Liver (tissue), 9 donors: ENCODE data around the gene ATG16L1. TPM values are rescaled to one million over a fixed set of nuclear protein-coding genes. Genes with fewer than 3 reads are reported as not detected.

Experiments used
- DNase-seq: peaks from one replicate; pipeline ENCODE4 v3.0.0-alpha.2; 2017; ENCODE audit warnings: low spot score
- H3K27ac ChIP-seq, 2 donors: one replicate each; pipeline ENCODE4 v1.7.0; 2013; ENCODE audit warnings: inconsistent platforms in 2 of 2, low read length in 2 of 2, control low read depth in 1 of 2, low read depth in 1 of 2, mild to moderate bottlenecking in 1 of 2
- H3K27me3 ChIP-seq, 4 donors: one replicate each; pipeline versions ENCODE4 v1.6.1 to v1.7.0; 2013; ENCODE audit warnings: low read length in 3 of 4, inconsistent platforms in 1 of 4, mild to moderate bottlenecking in 1 of 4, moderate library complexity in 1 of 4; ENCODE audit not compliant: control insufficient read depth in 4 of 4, insufficient read depth in 4 of 4
- H3K36me3 ChIP-seq, 4 donors: one replicate each; pipeline versions ENCODE4 v1.6.1 to v1.7.0; 2013; ENCODE audit warnings: low read length in 3 of 4, mild to moderate bottlenecking in 3 of 4, low read depth in 1 of 4, moderate library complexity in 1 of 4; ENCODE audit not compliant: control insufficient read depth in 4 of 4, insufficient read depth in 3 of 4
- H3K4me1 ChIP-seq, 4 donors: one replicate each; pipeline versions ENCODE4 v1.6.1 to v1.7.0; 2013; ENCODE audit warnings: low read length in 3 of 4, mild to moderate bottlenecking in 3 of 4, moderate library complexity in 1 of 4; ENCODE audit not compliant: control insufficient read depth in 4 of 4, insufficient read depth in 4 of 4
- H3K4me3 ChIP-seq, 3 donors: one replicate each; pipeline versions ENCODE4 v1.6.1 to v1.7.0; 2013; ENCODE audit warnings: low read length in 3 of 3, control low read depth in 1 of 3, low read depth in 1 of 3, mild to moderate bottlenecking in 1 of 3
- H3K9ac ChIP-seq, 2 donors: one replicate each; pipeline ENCODE4 v1.7.0; 2013; ENCODE audit warnings: low read length in 2 of 2, mild to moderate bottlenecking in 2 of 2, moderate library complexity in 2 of 2, control low read depth in 1 of 2, low read depth in 1 of 2
- H3K9me3 ChIP-seq, 4 donors: one replicate each; pipeline versions ENCODE4 v1.6.1 to v1.7.0; 2013; ENCODE audit warnings: low read length in 3 of 4; ENCODE audit not compliant: control insufficient read depth in 4 of 4
- EGR1 ChIP-seq, 2 donors: IDR thresholded peaks; 2 replicates each; pipeline ENCODE4 v1.6.1; 2016 to 2018; ENCODE audit warnings: antibody characterized with exemption in 2 of 2, low read depth in 2 of 2
- FOXA1 ChIP-seq: IDR thresholded peaks from 2 replicates; pipeline ENCODE4 v1.6.1; 2016; ENCODE audit warnings: antibody characterized with exemption
- FOXA2 ChIP-seq: IDR thresholded peaks from 2 replicates; pipeline ENCODE4 v1.6.1; 2016; ENCODE audit warnings: antibody characterized with exemption
- GABPA ChIP-seq, 2 donors: IDR thresholded peaks in 1 of 2; conservative IDR thresholded peaks in 1 of 2; 2 replicates each; pipeline ENCODE4 v1.6.1; 2016; ENCODE audit warnings: antibody characterized with exemption in 2 of 2, mild to moderate bottlenecking in 1 of 2, moderate library complexity in 1 of 2
- HNF4A ChIP-seq, 2 donors: conservative IDR thresholded peaks; 2 replicates each; pipeline ENCODE4 v1.6.1; 2016; ENCODE audit warnings: antibody characterized with exemption in 2 of 2, mild to moderate bottlenecking in 2 of 2
- HNF4G ChIP-seq: IDR thresholded peaks from 2 replicates; pipeline ENCODE4 v1.6.1; 2016; ENCODE audit warnings: antibody characterized with exemption
- JUND ChIP-seq, 2 donors: IDR thresholded peaks; 2 replicates each; pipeline ENCODE4 v1.6.1; 2016; ENCODE audit warnings: antibody characterized with exemption in 2 of 2
- NR2F2 ChIP-seq: IDR thresholded peaks from 2 replicates; pipeline ENCODE4 v1.6.1; 2016; ENCODE audit warnings: antibody characterized with exemption
- RAD21 ChIP-seq, 2 donors: IDR thresholded peaks; 2 replicates each; pipeline ENCODE4 v1.6.1; 2016; ENCODE audit warnings: antibody characterized with exemption in 2 of 2, mild to moderate bottlenecking in 2 of 2
- RXRA ChIP-seq, 2 donors: IDR thresholded peaks; 2 replicates each; pipeline ENCODE4 v1.6.1; 2017 to 2018; ENCODE audit warnings: antibody characterized with exemption in 2 of 2, mild to moderate bottlenecking in 1 of 2
- SP1 ChIP-seq: IDR thresholded peaks from 2 replicates; pipeline ENCODE4 v1.6.1; 2018; ENCODE audit warnings: antibody characterized with exemption, mild to moderate bottlenecking
- TAF1 ChIP-seq: conservative IDR thresholded peaks from 2 replicates; pipeline ENCODE4 v1.6.1; 2016; ENCODE audit warnings: antibody characterized with exemption, mild to moderate bottlenecking
- YY1 ChIP-seq: IDR thresholded peaks from 2 replicates; pipeline ENCODE4 v1.6.1; 2016; ENCODE audit warnings: antibody characterized with exemption, mild to moderate bottlenecking
- WGBS: extraction: QIAGEN DNeasy Blood & Tissue Kit; methylation state at CpG from one replicate; pipeline ENCODE4 v1.1.7; 2013; 5-methylcytosine and 5-hydroxymethylcytosine counted together
- polyA plus RNA-seq, 2 donors: library from polyadenylated mRNA; stranded (reverse) in 1 of 2; unstranded in 1 of 2; fragments of 200-250 nt in 1 of 2; fragments of >200 nt in 1 of 2; fragmentation: Nextera tagmentation in 1 of 2; extraction: Ambion mirVana in 1 of 2; gene quantifications; one replicate each; pipeline versions ENCODE4 v1.2.1 to v1.2.3, GENCODE V29; 2013 to 2015
- total RNA-seq, 2 donors: library from RNA; depleted of rRNA; stranded (reverse); fragments of >200 nt; gene quantifications; one replicate each; pipeline ENCODE4 v1.2.3, GENCODE V29; 2014
- TF ChIP-seq, protein P1 (sequence below): IDR thresholded peaks from 2 replicates; pipeline ENCODE4 v1.6.1; 2016; ENCODE audit warnings: antibody characterized with exemption
- TF ChIP-seq, protein P2 (sequence below): fragments of 150-350 bp; IDR thresholded peaks from 2 replicates; pipeline ENCODE4 v1.5.1; 2017; ENCODE audit warnings: improper control_type of control experiment, low read depth, low read length; ENCODE audit not compliant: missing input control
- TF ChIP-seq, protein P3 (sequence below): IDR thresholded peaks from 2 replicates; pipeline ENCODE4 v1.6.1; 2016; ENCODE audit warnings: antibody characterized with exemption, mild to moderate bottlenecking
- TF ChIP-seq, protein P4 (sequence below): IDR thresholded peaks from 2 replicates; pipeline ENCODE4 v1.6.1; 2016; ENCODE audit warnings: antibody characterized with exemption
- TF ChIP-seq, protein P5 (sequence below): IDR thresholded peaks from 2 replicates; pipeline ENCODE4 v1.6.1; 2016; ENCODE audit warnings: antibody characterized with exemption
- donor health status: healthy.
- donor health status: healthy.
- donor health status: healthy.
- donor health status: healthy.
- donor health status: healthy.

ATG16L1 gene
- total and polyA plus RNA-seq, 4 donors = 6.4 to 22.8 (median 15.7) TPM

DNA sequence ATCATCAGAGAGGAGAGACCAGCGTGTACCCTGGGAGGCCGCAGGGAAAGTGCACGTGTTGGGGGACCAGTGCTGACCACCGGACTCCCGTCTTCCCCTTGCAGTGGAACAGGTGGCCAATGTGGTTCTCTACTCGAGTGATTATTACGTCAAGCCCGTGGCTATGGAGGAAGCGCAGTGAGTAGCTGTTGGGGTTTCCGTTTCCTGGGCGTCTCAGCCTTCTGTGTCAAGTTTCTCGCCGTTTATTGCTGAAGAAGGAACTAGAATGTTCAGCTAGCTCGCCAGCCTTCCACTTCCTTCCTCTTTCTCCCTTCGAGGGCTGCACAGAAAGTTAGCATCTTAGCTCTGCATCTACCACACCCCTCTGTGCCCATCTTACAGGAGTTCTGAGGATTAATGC is 80.1 kb downstream of the ATG16L1 start:
- Histone ChIP-seq H3K9ac (no peak overlapping the region), H3K27me3 (no peaks in the 10 kb centered on the region), H3K4me3 (no peak overlapping the region), H3K27ac (peak overlapping the region; percentile 49 to 70), H3K36me3 (no peaks in the 10 kb centered on the region), H3K4me1 (no peaks in the 10 kb centered on the region), H3K9me3 (no peaks in the 10 kb centered on the region)
- no peak for DNase-seq
- no peak for TF ChIP-seq NR2F2
- TF ChIP-seq, protein P1, sequence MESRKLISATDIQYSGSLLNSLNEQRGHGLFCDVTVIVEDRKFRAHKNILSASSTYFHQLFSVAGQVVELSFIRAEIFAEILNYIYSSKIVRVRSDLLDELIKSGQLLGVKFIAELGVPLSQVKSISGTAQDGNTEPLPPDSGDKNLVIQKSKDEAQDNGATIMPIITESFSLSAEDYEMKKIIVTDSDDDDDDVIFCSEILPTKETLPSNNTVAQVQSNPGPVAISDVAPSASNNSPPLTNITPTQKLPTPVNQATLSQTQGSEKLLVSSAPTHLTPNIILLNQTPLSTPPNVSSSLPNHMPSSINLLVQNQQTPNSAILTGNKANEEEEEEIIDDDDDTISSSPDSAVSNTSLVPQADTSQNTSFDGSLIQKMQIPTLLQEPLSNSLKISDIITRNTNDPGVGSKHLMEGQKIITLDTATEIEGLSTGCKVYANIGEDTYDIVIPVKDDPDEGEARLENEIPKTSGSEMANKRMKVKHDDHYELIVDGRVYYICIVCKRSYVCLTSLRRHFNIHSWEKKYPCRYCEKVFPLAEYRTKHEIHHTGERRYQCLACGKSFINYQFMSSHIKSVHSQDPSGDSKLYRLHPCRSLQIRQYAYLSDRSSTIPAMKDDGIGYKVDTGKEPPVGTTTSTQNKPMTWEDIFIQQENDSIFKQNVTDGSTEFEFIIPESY = no peak
- peak in 1 of 2 donors; percentile 12 for TF ChIP-seq RAD21 (IDR thresholded peaks at IDR 0.05)
- no peak for TF ChIP-seq FOXA1
- TF ChIP-seq, protein P2, sequence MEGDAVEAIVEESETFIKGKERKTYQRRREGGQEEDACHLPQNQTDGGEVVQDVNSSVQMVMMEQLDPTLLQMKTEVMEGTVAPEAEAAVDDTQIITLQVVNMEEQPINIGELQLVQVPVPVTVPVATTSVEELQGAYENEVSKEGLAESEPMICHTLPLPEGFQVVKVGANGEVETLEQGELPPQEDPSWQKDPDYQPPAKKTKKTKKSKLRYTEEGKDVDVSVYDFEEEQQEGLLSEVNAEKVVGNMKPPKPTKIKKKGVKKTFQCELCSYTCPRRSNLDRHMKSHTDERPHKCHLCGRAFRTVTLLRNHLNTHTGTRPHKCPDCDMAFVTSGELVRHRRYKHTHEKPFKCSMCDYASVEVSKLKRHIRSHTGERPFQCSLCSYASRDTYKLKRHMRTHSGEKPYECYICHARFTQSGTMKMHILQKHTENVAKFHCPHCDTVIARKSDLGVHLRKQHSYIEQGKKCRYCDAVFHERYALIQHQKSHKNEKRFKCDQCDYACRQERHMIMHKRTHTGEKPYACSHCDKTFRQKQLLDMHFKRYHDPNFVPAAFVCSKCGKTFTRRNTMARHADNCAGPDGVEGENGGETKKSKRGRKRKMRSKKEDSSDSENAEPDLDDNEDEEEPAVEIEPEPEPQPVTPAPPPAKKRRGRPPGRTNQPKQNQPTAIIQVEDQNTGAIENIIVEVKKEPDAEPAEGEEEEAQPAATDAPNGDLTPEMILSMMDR = no peak
- TF ChIP-seq HNF4G = no peak
- TF ChIP-seq SP1 = peak; percentile 48
- TF ChIP-seq YY1 = peak; percentile 25
- TF ChIP-seq EGR1 (IDR thresholded peaks at IDR 0.05; ENCODE audit: low read depth in 2 of 2) = peak in 1 of 2 donors; percentile 67
- TF ChIP-seq, protein P3, sequence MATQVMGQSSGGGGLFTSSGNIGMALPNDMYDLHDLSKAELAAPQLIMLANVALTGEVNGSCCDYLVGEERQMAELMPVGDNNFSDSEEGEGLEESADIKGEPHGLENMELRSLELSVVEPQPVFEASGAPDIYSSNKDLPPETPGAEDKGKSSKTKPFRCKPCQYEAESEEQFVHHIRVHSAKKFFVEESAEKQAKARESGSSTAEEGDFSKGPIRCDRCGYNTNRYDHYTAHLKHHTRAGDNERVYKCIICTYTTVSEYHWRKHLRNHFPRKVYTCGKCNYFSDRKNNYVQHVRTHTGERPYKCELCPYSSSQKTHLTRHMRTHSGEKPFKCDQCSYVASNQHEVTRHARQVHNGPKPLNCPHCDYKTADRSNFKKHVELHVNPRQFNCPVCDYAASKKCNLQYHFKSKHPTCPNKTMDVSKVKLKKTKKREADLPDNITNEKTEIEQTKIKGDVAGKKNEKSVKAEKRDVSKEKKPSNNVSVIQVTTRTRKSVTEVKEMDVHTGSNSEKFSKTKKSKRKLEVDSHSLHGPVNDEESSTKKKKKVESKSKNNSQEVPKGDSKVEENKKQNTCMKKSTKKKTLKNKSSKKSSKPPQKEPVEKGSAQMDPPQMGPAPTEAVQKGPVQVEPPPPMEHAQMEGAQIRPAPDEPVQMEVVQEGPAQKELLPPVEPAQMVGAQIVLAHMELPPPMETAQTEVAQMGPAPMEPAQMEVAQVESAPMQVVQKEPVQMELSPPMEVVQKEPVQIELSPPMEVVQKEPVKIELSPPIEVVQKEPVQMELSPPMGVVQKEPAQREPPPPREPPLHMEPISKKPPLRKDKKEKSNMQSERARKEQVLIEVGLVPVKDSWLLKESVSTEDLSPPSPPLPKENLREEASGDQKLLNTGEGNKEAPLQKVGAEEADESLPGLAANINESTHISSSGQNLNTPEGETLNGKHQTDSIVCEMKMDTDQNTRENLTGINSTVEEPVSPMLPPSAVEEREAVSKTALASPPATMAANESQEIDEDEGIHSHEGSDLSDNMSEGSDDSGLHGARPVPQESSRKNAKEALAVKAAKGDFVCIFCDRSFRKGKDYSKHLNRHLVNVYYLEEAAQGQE = no peak
- no peak for TF ChIP-seq FOXA2
- TF ChIP-seq, protein P4, sequence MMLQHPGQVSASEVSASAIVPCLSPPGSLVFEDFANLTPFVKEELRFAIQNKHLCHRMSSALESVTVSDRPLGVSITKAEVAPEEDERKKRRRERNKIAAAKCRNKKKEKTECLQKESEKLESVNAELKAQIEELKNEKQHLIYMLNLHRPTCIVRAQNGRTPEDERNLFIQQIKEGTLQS = no peak
- no peak for TF ChIP-seq RXRA (IDR thresholded peaks at IDR 0.05)
- TF ChIP-seq, protein P5, sequence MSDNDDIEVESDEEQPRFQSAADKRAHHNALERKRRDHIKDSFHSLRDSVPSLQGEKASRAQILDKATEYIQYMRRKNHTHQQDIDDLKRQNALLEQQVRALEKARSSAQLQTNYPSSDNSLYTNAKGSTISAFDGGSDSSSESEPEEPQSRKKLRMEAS = peak; percentile 75
- no peak for TF ChIP-seq JUND (IDR thresholded peaks at IDR 0.05)
- TF ChIP-seq HNF4A (conservative IDR thresholded peaks at IDR 0.05) = no peak
- TF ChIP-seq GABPA (IDR thresholded peaks at IDR 0.05 in 1 of 2, conservative IDR thresholded peaks at IDR 0.05 in 1 of 2) = peak; percentile 51 to 69
- no peak for TF ChIP-seq TAF1
- WGBS = 79% methylated on average over 15 of the region's 15 CpGs
